Fibroblast of skin of right quadriceps (primary cell): ENCODE data around the gene FGF2.
"Not testable (repeated sequence)": the region's sequence is repeated elsewhere in the genome, so short reads cannot be mapped to it uniquely, and the experiment has no call there.

ENCODE experiments used
- DNase-seq: peaks from one replicate; pipeline ENCODE4 v3.0.0-alpha.2; 2013

FGF2 gene

DNA sequence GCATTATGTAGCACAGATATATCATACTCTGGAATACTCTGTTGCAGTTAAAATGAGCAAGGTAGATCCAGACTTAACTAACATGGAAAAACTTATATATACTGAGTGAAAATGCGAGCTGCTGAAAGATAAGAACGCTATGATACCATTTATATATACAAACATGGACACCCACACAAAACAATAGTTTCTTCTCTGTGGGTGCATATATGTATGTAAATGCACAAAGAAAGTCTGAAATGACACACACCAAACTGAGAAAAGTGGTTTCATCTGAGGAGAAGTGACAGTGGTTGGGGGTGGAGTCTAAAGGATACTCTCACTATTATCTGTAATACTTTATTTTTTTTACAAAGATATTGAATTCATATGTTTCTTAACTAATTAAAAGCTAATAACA, 12.2 kb upstream of the FGF2 start:
- no peak for DNase-seq

DNA sequence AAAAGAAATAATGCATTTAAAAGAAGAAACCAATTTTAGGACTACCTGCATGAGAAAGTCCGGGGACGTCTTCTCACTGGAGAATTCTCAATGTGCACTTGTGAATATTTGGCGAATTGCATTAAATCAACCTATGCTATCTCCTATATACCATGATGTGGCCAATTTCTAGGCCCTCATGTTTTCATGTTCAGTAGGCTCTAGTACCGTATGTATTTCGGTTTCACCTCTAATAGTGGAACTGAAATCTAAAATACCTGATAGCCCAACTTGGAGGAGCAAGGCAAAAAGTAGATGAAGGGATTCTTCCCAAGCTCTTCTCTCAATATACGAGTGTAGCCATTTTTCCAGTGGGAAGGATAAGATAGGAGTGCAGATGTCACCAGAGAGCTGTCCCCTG, 11.4 kb upstream of the FGF2 start:
- DNase-seq, result no peak

- no peak for DNase-seq
These were observed 10.2 kb upstream of the FGF2 start for GRCh38 chr4:122816476-122816875.

DNA sequence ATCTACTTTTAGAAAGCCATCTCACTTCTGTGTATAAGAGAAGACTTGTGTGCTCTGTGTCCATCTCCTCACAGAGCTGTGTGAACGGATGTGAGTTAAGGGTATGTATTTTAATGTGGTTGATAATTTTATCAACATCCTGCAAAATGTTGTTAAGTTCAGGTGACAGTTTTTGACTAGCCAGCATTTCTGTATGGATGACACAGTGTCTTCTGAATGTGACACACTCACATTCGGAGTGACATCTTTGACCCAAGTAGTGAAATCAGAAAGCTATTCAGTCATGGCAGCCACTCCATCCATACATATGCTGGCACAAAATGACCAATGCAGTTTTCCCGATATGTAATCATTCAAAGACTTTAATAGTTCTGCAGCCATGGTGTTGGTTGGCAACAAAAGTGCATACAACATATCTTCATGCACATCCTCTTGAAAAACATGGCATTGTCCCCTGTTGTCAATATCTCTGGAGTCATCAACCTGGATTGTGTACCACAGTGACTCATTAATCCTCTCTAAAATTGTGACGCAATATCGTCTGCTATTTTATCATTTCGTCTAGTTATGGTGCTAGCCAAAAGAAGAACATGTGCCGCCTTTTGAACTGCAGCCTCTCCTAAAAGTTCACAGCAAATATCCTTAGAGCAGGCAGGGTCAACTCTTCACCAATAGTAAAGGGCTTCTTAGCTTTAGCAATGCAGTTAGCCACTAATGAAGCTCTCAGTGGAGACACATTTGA, 6.8 kb upstream of the FGF2 start:
- DNase-seq, result peak; percentile 73

- DNase-seq, result no peak
These were observed 5.5 kb upstream of the FGF2 start for GRCh38 chr4:122821092-122821491.

- no peak for DNase-seq
These were observed 4.2 kb upstream of the FGF2 start for GRCh38 chr4:122822466-122822865.

GRCh38 chr4:122823476-122823875, 3.2 kb upstream of the FGF2 start:
- peak; percentile 27 for DNase-seq

- no peak for DNase-seq
These were observed 2.0 kb upstream of the FGF2 start for GRCh38 chr4:122824616-122825015.

- DNase-seq, result no peak
These were observed 528 bp upstream of the FGF2 start for GRCh38 chr4:122826079-122826527.

DNA sequence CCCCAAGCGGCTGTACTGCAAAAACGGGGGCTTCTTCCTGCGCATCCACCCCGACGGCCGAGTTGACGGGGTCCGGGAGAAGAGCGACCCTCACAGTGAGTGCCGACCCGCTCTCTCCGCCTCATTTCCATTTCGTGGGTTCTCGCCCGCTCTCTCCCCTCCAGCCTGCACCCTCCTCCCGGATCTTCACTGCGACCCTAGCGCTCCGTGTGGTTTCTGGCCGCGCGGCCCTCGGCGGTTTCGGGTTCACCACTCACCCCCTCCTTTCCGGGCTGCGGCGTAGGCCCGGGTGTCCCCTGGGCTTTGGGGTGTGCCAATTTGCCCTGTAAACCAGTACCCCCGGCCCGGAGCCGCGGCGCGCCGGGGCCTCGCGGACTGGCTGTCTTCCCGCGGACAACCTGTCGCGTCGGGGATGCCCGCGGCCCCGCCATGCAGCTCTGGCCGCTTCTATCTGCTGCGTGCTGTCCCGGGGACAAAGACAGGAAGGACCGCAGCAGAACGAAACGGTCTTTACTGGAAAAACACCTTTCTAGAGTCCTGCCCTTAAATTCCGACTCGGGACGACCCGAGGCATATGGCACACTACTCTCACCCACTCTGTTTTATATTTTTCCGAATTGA, 737 bp downstream of the FGF2 start:
- DNase-seq, result peak; percentile 47

- DNase-seq, result peak; percentile 59
These were observed 1.4 kb downstream of the FGF2 start for GRCh38 chr4:122827879-122828601.

DNA sequence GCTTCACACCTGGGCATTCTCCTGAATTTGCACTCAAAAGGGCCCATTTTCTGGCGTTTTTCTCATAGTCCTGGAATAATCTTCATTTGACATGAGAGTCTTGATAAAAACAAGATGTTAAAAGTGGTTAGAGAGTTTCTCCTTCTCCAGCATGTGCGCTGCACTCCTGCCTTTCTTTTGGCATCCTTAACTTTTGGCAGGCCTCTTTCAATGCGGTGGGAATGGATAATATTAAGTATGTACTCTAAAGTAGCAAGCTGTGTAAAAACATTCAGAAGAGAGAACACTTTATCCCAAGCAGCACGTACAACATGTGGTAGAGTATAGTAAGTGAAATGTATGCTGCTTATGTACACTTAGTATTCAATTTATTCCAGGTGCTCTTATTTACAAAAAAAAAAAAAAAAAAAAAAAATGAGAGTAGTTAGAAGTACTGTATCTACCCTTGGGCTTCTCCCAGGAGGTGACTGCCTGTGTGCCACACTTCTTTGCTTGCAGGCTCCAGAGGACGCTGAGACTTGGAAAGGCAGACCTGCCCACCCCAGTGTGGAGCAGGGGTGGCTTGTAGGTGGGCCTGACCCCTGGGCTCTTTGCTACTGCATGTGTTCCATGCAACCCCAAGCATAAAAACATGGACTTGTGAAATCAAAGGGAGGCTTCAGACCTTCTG, 3.9 kb downstream of the FGF2 start:
- peak; percentile 54 for DNase-seq

GRCh38 chr4:122831515-122832196, 5.0 kb downstream of the FGF2 start:
- DNase-seq, result peak; percentile 23

- peak; percentile 24 for DNase-seq
These were observed 6.1 kb downstream of the FGF2 start for GRCh38 chr4:122832732-122833131.

- DNase-seq, result no peak
These were observed 7.4 kb downstream of the FGF2 start for GRCh38 chr4:122833999-122834398.

- peak; percentile 22 for DNase-seq
These were observed 10.3 kb downstream of the FGF2 start for GRCh38 chr4:122836941-122837340.

DNA sequence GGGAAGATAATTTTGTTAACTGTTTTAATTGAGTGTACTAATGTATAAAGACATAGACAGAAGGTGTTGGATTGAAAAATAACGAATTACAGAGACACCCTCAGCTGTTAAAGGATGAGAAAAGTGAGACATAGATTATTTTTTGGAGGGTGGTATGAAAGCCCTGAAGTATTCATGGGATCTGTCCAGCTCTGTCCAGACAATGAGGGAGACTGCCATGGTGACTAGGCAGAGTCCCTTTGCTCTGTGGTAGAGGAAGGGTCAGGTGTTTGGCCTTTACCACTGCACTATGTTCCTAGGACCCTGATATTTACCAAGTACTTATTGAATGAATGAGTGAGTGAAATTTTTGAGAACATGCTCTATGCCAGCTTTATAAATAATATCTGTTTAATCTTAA, 11.4 kb downstream of the FGF2 start:
- DNase-seq, result no peak

DNA sequence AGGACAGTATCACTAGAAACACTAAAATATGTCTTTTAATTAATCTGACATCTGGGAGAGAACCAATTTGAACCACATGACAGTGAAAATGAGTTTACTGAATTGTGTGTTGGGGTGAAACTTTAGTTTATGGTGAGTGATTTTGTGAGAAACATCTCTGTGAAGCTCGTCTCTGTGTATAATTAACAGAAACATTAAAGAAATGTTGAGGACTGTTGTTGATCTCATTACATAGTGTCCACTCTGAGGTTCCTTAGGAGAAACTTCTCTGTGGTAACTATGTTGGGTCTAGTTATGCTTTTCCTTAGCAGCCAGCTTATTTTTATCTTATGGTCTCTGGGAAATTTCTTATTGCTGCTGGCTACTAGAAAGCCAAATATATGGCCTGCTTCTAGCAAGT, 15.8 kb downstream of the FGF2 start:
- no peak for DNase-seq

- no peak for DNase-seq
These were observed 16.4 kb downstream of the FGF2 start for GRCh38 chr4:122842984-122843531.

DNA sequence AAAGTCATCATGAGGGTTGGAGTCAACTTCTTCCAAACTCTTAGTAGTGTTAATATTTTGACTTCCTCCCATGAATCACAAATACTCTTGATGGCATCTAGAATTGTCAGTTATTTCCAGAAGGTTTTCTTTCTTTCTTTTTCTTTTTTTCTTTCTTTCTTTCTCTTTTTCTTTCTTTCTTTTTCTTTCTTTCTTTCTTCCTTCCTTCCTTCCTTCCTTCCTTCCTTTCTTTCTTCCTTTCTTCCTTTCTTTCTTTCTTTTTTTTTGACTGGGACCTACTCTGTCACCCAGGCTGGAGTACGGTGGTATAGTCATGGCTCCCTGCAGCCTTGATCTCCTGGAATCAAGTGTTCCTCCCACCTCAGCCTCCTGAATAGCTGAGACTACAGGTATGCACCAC, 17.8 kb downstream of the FGF2 start:
- DNase-seq, result not testable (repeated sequence)

DNA sequence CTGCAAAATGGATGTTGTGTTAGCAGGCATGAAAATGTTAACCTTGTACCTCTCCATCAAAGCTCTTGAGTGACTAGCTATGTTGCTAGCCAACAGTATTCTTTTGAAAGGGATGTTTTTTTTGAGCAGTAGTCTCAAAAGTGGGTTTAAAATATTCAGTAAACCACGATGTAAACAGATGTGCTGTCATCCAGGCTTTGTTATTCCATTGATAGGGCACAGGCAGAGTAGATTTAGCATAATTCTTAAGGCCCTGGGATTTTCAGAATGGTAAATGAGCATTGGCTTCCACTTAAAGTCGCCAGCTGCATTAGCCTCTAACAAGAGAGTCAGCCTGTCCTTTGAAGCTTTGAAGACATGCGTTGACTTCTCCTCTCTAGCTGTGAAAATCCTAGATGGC, 18.4 kb downstream of the FGF2 start:
- no peak for DNase-seq

- DNase-seq, result no peak
These were observed 19.1 kb downstream of the FGF2 start for GRCh38 chr4:122845760-122846159.

GRCh38 chr4:122847931-122848330, 21.3 kb downstream of the FGF2 start:
- DNase-seq, result no peak
